NCI-H187 (cell line): ENCODE data around the gene SYT10.
"Not testable (repeated sequence)": the region's sequence is repeated elsewhere in the genome, so short reads cannot be mapped to it uniquely, and the experiment has no call there.

Experiments
- DNase-seq, 2 experiments: peaks; one replicate each; lab custom pipeline; 2025; lab: John Stamatoyannopoulos, UW

Gene SYT10

GRCh38 chr12:33349791-33350190 lies 89.8 kb downstream of the SYT10 start:
- DNase-seq: no peak

- DNase-seq: not testable (repeated sequence)
Observed at GRCh38 chr12:33331961-33332398, 107.6 kb downstream of the SYT10 start.

- no peak for DNase-seq
Observed at GRCh38 chr12:33330940-33331339, 108.7 kb downstream of the SYT10 start.
